NK-92 (cell line): ENCODE data around the gene EPHA1.
"Not testable (repeated sequence)": the region's sequence is repeated elsewhere in the genome, so short reads cannot be mapped to it uniquely, and the experiment has no call there.

Experiments
- DNase-seq: peaks from one replicate; lab custom pipeline; 2025; ENCODE audit not compliant: unreplicated experiment; lab: John Stamatoyannopoulos, UW

Gene EPHA1

GRCh38 chr7:143433759-143434158, 25.1 kb upstream of the EPHA1 start:
- DNase-seq: no peak

GRCh38 chr7:143431109-143431508, 22.5 kb upstream of the EPHA1 start:
- no peak for DNase-seq

- DNase-seq: no peak
Measured at GRCh38 chr7:143429770-143430698, 21.4 kb upstream of the EPHA1 start.

GRCh38 chr7:143426479-143427142, 18.0 kb upstream of the EPHA1 start:
- DNase-seq: no peak

- DNase-seq: not testable (repeated sequence)
Measured at GRCh38 chr7:143424476-143424875, 15.8 kb upstream of the EPHA1 start.

- DNase-seq: no peak
Measured at GRCh38 chr7:143422033-143422432, 13.4 kb upstream of the EPHA1 start.

- DNase-seq: not testable (repeated sequence)
Measured at GRCh38 chr7:143420624-143421023, 12.0 kb upstream of the EPHA1 start.

- DNase-seq: no peak
Measured at GRCh38 chr7:143419880-143420279, 11.2 kb upstream of the EPHA1 start.

- DNase-seq: no peak
Measured at GRCh38 chr7:143418681-143419458, 10.2 kb upstream of the EPHA1 start.

GRCh38 chr7:143417734-143418383, 9.2 kb upstream of the EPHA1 start:
- DNase-seq: no peak

GRCh38 chr7:143416565-143417149, 8.0 kb upstream of the EPHA1 start:
- no peak for DNase-seq

- DNase-seq: no peak
Measured at GRCh38 chr7:143415742-143416397, 7.2 kb upstream of the EPHA1 start.

GRCh38 chr7:143415209-143415608, 6.6 kb upstream of the EPHA1 start:
- not testable (repeated sequence) for DNase-seq

- DNase-seq: no peak
Measured at GRCh38 chr7:143413123-143413522, 4.5 kb upstream of the EPHA1 start.

- DNase-seq: no peak
Measured at GRCh38 chr7:143411976-143412708, 3.5 kb upstream of the EPHA1 start.

GRCh38 chr7:143410521-143411004, 1.9 kb upstream of the EPHA1 start:
- no peak for DNase-seq

GRCh38 chr7:143408252-143408685, 387 bp downstream of the EPHA1 start:
- no peak for DNase-seq

- peak; percentile 35 for DNase-seq
Measured at GRCh38 chr7:143407287-143408251, 1.1 kb downstream of the EPHA1 start.
